ENCODE data around the gene LCA5. TPM values are rescaled to one million over a fixed set of nuclear protein-coding genes. Genes with fewer than 3 reads are reported as not detected.

Gene LCA5
- total RNA-seq, 1 donor from 2014 or later = 5.4 TPM

DNA sequence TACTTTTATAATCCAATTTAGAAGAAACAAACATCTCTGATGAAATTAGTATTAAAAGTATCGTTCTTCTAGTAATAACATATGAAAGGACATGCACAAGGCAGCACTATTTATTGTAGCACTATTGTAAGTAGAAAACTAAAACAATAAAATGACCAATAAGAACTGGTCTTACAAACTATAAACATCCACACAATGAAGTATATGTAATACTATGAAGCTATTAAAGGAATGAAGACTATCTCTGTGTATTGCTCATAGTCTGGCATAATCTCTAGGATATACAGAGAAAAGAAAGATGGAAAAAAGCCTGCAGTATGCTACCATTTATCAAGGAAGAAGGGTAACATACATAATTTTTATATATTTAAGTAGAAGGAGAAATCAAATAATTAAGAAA lies 16.7 kb downstream of the LCA5 start:
- H3K4me1 ChIP-seq = no peaks in the 10 kb centered on the region
- no peaks in the 10 kb centered on the region for H3K36me3 ChIP-seq
- H3K27me3 ChIP-seq = no peaks in the 10 kb centered on the region
- ATAC-seq (no peak), DNase-seq (no peak)
- TF ChIP-seq CTCF (IDR thresholded peaks at IDR 0.05) = no peak
- no peaks in the 10 kb centered on the region for H3K9me3 ChIP-seq
- H3K27ac ChIP-seq = no peak overlapping the region
- no peak overlapping the region for H3K4me3 ChIP-seq
- intact Hi-C loops (cut with DNase I) = no loop called here

DNA sequence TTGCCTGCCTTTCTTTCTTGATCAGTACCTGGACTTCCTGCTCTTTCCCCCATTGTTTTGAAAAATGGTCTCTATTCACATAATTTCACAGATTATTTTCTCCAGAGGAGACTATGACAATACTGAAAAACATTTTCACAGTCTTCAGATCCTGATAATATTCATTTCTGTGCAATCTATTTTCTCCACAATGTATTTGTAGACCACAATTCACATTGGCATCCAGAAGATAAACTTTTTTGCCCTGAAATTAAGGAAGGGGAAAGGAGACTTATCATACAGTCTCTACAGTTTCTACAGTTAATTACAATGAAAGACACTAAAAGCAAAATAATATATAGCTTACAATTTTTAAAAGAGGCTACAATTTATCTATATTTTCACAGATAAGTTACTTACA lies 18.4 kb downstream of the LCA5 start:
- no peak for TF ChIP-seq CTCF (IDR thresholded peaks at IDR 0.05)
- DNase-seq (no peak), ATAC-seq (no peak)
- Histone ChIP-seq H3K4me1 (no peaks in the 10 kb centered on the region), H3K27ac (no peak overlapping the region), H3K36me3 (no peaks in the 10 kb centered on the region), H3K4me3 (no peak overlapping the region), H3K9me3 (no peaks in the 10 kb centered on the region), H3K27me3 (no peaks in the 10 kb centered on the region)
- intact Hi-C loops (cut with DNase I) = no loop called here

DNA sequence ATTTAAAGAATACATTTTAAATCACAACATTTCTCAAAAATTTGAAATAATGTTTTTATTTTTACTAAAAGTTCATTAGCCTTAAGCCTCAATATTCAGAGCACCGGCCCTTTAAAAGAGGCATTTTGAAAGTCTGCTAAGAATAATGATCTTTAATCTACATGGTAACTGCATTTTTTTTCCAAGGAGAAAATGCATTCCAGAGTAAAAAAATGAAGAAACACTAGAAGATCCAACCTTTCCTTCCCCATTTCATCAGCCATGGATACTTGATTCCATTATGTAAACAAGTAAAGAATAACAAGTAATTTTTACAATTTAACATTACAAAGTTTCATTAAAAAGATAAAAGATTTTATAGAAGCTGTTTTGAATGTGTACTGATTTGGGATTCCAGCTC lies 21.8 kb downstream of the LCA5 start:
- no peak for DNase-seq
- Histone ChIP-seq H3K36me3 (no peaks in the 10 kb centered on the region), H3K27me3 (no peaks in the 10 kb centered on the region), H3K4me1 (no peaks in the 10 kb centered on the region), H3K9me3 (no peaks in the 10 kb centered on the region), H3K27ac (no peak overlapping the region), H3K4me3 (no peak overlapping the region)
- no peak for TF ChIP-seq CTCF (IDR thresholded peaks at IDR 0.05)
- ATAC-seq = no peak
- intact Hi-C loops (cut with DNase I) = no loop called here

GRCh38 chr6:79513111-79513510 lies 24.1 kb downstream of the LCA5 start:
- intact Hi-C loops (cut with DNase I) = no loop called here
- Histone ChIP-seq H3K4me1 (no peaks in the 10 kb centered on the region), H3K27ac (no peak overlapping the region), H3K9me3 (no peaks in the 10 kb centered on the region), H3K4me3 (peak overlapping the region; percentile 25), H3K36me3 (no peaks in the 10 kb centered on the region), H3K27me3 (no peaks in the 10 kb centered on the region)
- TF ChIP-seq CTCF (IDR thresholded peaks at IDR 0.05) = no peak
- ATAC-seq (no peak), DNase-seq (no peak)

GRCh38 chr6:79512014-79512413 lies 25.2 kb downstream of the LCA5 start:
- intact Hi-C loops (cut with DNase I) = no loop called here
- no peaks in the 10 kb centered on the region for H3K27me3 ChIP-seq
- no peak overlapping the region for H3K4me3 ChIP-seq
- H3K36me3 ChIP-seq = no peaks in the 10 kb centered on the region
- no peak overlapping the region for H3K27ac ChIP-seq
- no peaks in the 10 kb centered on the region for H3K9me3 ChIP-seq
- ATAC-seq (no peak), DNase-seq (no peak)
- TF ChIP-seq CTCF (IDR thresholded peaks at IDR 0.05) = no peak
- H3K4me1 ChIP-seq = no peaks in the 10 kb centered on the region

- no peak for ATAC-seq
- Histone ChIP-seq H3K4me1 (no peaks in the 10 kb centered on the region), H3K9me3 (no peaks in the 10 kb centered on the region), H3K27me3 (no peaks in the 10 kb centered on the region), H3K4me3 (no peak overlapping the region), H3K36me3 (no peaks in the 10 kb centered on the region), H3K27ac (no peak overlapping the region)
- intact Hi-C loops (cut with DNase I) = no loop called here
- DNase-seq = no peak
- no peak for TF ChIP-seq CTCF (IDR thresholded peaks at IDR 0.05)
These were observed 26.5 kb downstream of the LCA5 start for GRCh38 chr6:79510707-79511106.
